Measurements from ENCODE around the gene KCNMA1. TPM values are rescaled to one million over a fixed set of nuclear protein-coding genes. Genes with fewer than 3 reads are reported as not detected.

Gene KCNMA1
- total RNA-seq, 1 donor from 2014 or later: 94.3 TPM

GRCh38 chr10:76916536-76916935 lies 721.1 kb downstream of the KCNMA1 start:
- H3K4me1 ChIP-seq: peaks cover 1% of the 10 kb centered on the region
- DNase-seq (ENCODE audit: extremely low spot score in 2 of 2): no peak
- no peak overlapping the region for H3K27ac ChIP-seq
- TF ChIP-seq CTCF (IDR thresholded peaks at IDR 0.05): no peak
- no peak for TF ChIP-seq POLR2A (IDR thresholded peaks at IDR 0.05)
- no peak for TF ChIP-seq POLR2AphosphoS5 (IDR thresholded peaks at IDR 0.05; ENCODE audit: insufficient read depth in 1 of 2, low read depth in 1 of 2)
- no peak overlapping the region for H3K4me3 ChIP-seq
- no peaks in the 10 kb centered on the region for H3K27me3 ChIP-seq
- H3K36me3 ChIP-seq: no peaks in the 10 kb centered on the region
- intact Hi-C loops (cut with DNase I): no loop called here
- no peaks in the 10 kb centered on the region for H3K9me3 ChIP-seq

GRCh38 chr10:76915316-76915715 lies 722.3 kb downstream of the KCNMA1 start:
- Histone ChIP-seq H3K4me1 (no peaks in the 10 kb centered on the region), H3K9me3 (no peaks in the 10 kb centered on the region), H3K36me3 (no peaks in the 10 kb centered on the region), H3K27ac (no peak overlapping the region), H3K4me3 (no peak overlapping the region), H3K27me3 (no peaks in the 10 kb centered on the region)
- no peak for TF ChIP-seq POLR2AphosphoS5 (IDR thresholded peaks at IDR 0.05; ENCODE audit: insufficient read depth in 1 of 2, low read depth in 1 of 2)
- no peak for TF ChIP-seq POLR2A (IDR thresholded peaks at IDR 0.05)
- TF ChIP-seq CTCF (IDR thresholded peaks at IDR 0.05): no peak
- no peak for DNase-seq (ENCODE audit: extremely low spot score in 2 of 2)
- intact Hi-C loops (cut with DNase I): no loop called here

GRCh38 chr10:76911184-76911583 lies 726.4 kb downstream of the KCNMA1 start:
- Histone ChIP-seq H3K36me3 (no peaks in the 10 kb centered on the region), H3K27ac (no peak overlapping the region), H3K4me1 (no peaks in the 10 kb centered on the region), H3K4me3 (no peak overlapping the region), H3K9me3 (no peaks in the 10 kb centered on the region), H3K27me3 (no peaks in the 10 kb centered on the region)
- no peak for DNase-seq (ENCODE audit: extremely low spot score in 2 of 2)
- intact Hi-C loops (cut with DNase I): no loop called here
- TF ChIP-seq CTCF (IDR thresholded peaks at IDR 0.05) (no peak), POLR2AphosphoS5 (IDR thresholded peaks at IDR 0.05; ENCODE audit: insufficient read depth in 1 of 2, low read depth in 1 of 2) (no peak), POLR2A (IDR thresholded peaks at IDR 0.05) (no peak)

GRCh38 chr10:76910184-76910962 lies 727.2 kb downstream of the KCNMA1 start:
- intact Hi-C loops (cut with DNase I): no loop called here
- Histone ChIP-seq H3K9me3 (no peaks in the 10 kb centered on the region), H3K4me3 (no peak overlapping the region), H3K27me3 (no peaks in the 10 kb centered on the region), H3K36me3 (no peaks in the 10 kb centered on the region), H3K4me1 (no peaks in the 10 kb centered on the region), H3K27ac (no peak overlapping the region)
- no peak for DNase-seq (ENCODE audit: extremely low spot score in 2 of 2)
- TF ChIP-seq POLR2AphosphoS5 (IDR thresholded peaks at IDR 0.05; ENCODE audit: insufficient read depth in 1 of 2, low read depth in 1 of 2) (no peak), POLR2A (IDR thresholded peaks at IDR 0.05) (no peak), CTCF (IDR thresholded peaks at IDR 0.05) (no peak)

- intact Hi-C loops (cut with DNase I): no loop called here
- Histone ChIP-seq H3K9me3 (no peaks in the 10 kb centered on the region), H3K27me3 (no peaks in the 10 kb centered on the region), H3K36me3 (no peaks in the 10 kb centered on the region), H3K27ac (no peak overlapping the region), H3K4me1 (no peaks in the 10 kb centered on the region), H3K4me3 (no peak overlapping the region)
- TF ChIP-seq POLR2A (IDR thresholded peaks at IDR 0.05): no peak
- no peak for TF ChIP-seq CTCF (IDR thresholded peaks at IDR 0.05)
- DNase-seq (ENCODE audit: extremely low spot score in 2 of 2): no peak
These were observed 731.4 kb downstream of the KCNMA1 start for GRCh38 chr10:76906256-76906655.

Data from vagina (tissue), 2 donors.